ENCODE results near the gene HNRNPA0. TPM values are rescaled to one million over a fixed set of nuclear protein-coding genes. Genes with fewer than 3 reads are reported as not detected.

The HNRNPA0 gene
- total and polyA plus RNA-seq, 9 of the 15 experiments (the other 6 are each of a cell fraction or from before 2014, with no cell fraction given) = 5.0 to 33.3 (median 10.7) TPM

DNA sequence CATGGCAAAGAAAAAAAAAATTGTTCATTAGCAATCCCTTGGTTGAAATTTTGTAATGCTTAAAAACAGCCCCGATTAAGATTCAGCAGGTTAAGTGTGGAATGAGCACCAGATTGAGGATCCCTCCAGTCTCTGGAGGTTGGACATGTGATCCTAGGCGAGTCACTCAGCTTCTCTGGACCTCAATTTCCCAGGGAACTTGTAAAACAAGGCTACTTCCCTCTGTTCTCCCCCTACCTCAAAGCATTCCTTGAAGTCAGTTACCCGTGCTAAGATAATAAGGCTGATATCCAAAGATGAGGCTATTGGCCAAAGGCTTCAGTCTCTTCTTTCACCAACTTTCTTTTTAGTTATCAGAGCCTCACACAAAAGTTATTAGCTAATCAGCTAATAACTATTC is 21.2 kb downstream of the HNRNPA0 start:
- Histone ChIP-seq H3K9ac (ENCODE audit: insufficient read depth in 1 of 2, low read depth in 2 of 2, low read length in 2 of 2) (no peak overlapping the region), H3K9me1 (ENCODE audit: control insufficient read depth, insufficient read depth, low read length) (no peaks in the 10 kb centered on the region), H3K36me3 (ENCODE audit: control insufficient read depth, insufficient read depth, low read length) (no peaks in the 10 kb centered on the region), H3K4me1 (replicated peaks in 1 of 2; ENCODE audit: control insufficient read depth in 2 of 2, insufficient read depth in 2 of 2, low read length in 2 of 2) (no peaks in the 10 kb centered on the region; a peak in 1 of 5 replicates), H3K4me3 (no peak overlapping the region), H3K79me2 (ENCODE audit: control insufficient read depth, insufficient read depth, low read length) (no peaks in the 10 kb centered on the region), H4K20me1 (replicated peaks; ENCODE audit: control insufficient read depth, insufficient read depth, low read length) (no peaks in the 10 kb centered on the region), H3K4me2 (ENCODE audit: insufficient read depth, low read length) (no peak overlapping the region), H3K27ac (ENCODE audit: extremely low read depth, low read depth, low read length) (no peak overlapping the region), H2AFZ (ENCODE audit: low read depth, low read length) (no peak overlapping the region), H3K27me3 (ENCODE audit: control insufficient read depth in 2 of 2, insufficient read depth in 2 of 2, low read length in 2 of 2) (peaks cover 12 to 22% of the 10 kb centered on the region in 2 experiments; a peak in 4 of 5 replicates), H3K9me3 (replicated peaks; ENCODE audit: control insufficient read depth, insufficient read depth, low read depth, low read length) (no peaks in the 10 kb centered on the region)
- peak; percentile 6 for FAIRE-seq
- TF ChIP-seq CEBPG (CRISPR knock-in tag; IDR thresholded peaks at IDR 0.05) (no peak), CEBPG (tag; conservative IDR thresholded peaks at IDR 0.05 in 1 of 2, IDR thresholded peaks at IDR 0.05 in 1 of 2) (no peak), FOS (IDR thresholded peaks at IDR 0.05; ENCODE audit: extremely low read depth, insufficient read length) (no peak), POU5F1 (IDR thresholded peaks at IDR 0.05; ENCODE audit: borderline replicate concordance, low read depth, low read length, partially characterized antibody) (no peak), HNRNPK (IDR thresholded peaks at IDR 0.05; ENCODE audit: low read depth, low read length, poor library complexity, severe bottlenecking) (no peak), RBM22 (IDR thresholded peaks at IDR 0.05; ENCODE audit: low read depth, low read length, poor library complexity, severe bottlenecking) (no peak), CBFA2T2 (conservative IDR thresholded peaks at IDR 0.05) (no peak), HNRNPL (IDR thresholded peaks at IDR 0.05; ENCODE audit: low read depth, low read length) (no peak), SIRT6 (IDR thresholded peaks at IDR 0.05; ENCODE audit: low read depth, low read length) (no peak), ZNF3 (CRISPR knock-in tag; IDR thresholded peaks at IDR 0.05) (no peak), ZNF280A (IDR thresholded peaks at IDR 0.05; ENCODE audit: low read depth, partially characterized antibody) (no peak), TBL1XR1 (IDR thresholded peaks at IDR 0.05; ENCODE audit: low read length in 2 of 2) (no peak), ZNF699 (CRISPR knock-in tag; IDR thresholded peaks at IDR 0.05; ENCODE audit: insufficient replicate concordance) (no peak), ZNF445 (CRISPR knock-in tag; IDR thresholded peaks at IDR 0.05; ENCODE audit: low read depth) (no peak)
- TF ChIP-seq, protein P1, sequence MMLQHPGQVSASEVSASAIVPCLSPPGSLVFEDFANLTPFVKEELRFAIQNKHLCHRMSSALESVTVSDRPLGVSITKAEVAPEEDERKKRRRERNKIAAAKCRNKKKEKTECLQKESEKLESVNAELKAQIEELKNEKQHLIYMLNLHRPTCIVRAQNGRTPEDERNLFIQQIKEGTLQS (IDR thresholded peaks at IDR 0.05) = no peak
- TF ChIP-seq, protein P1 (CRISPR knock-in tag; conservative IDR thresholded peaks at IDR 0.05) = no peak
- TF ChIP-seq, protein P2, sequence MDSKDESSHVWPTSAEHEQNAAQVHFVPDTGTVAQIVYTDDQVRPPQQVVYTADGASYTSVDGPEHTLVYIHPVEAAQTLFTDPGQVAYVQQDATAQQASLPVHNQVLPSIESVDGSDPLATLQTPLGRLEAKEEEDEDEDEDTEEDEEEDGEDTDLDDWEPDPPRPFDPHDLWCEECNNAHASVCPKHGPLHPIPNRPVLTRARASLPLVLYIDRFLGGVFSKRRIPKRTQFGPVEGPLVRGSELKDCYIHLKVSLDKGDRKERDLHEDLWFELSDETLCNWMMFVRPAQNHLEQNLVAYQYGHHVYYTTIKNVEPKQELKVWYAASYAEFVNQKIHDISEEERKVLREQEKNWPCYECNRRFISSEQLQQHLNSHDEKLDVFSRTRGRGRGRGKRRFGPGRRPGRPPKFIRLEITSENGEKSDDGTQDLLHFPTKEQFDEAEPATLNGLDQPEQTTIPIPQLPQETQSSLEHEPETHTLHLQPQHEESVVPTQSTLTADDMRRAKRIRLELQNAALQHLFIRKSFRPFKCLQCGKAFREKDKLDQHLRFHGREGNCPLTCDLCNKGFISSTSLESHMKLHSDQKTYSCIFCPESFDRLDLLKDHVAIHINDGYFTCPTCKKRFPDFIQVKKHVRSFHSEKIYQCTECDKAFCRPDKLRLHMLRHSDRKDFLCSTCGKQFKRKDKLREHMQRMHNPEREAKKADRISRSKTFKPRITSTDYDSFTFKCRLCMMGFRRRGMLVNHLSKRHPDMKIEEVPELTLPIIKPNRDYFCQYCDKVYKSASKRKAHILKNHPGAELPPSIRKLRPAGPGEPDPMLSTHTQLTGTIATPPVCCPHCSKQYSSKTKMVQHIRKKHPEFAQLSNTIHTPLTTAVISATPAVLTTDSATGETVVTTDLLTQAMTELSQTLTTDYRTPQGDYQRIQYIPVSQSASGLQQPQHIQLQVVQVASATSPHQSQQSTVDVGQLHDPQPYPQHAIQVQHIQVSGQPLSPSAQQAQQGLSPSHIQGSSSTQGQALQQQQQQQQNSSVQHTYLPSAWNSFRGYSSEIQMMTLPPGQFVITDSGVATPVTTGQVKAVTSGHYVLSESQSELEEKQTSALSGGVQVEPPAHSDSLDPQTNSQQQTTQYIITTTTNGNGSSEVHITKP (IDR thresholded peaks at IDR 0.05; ENCODE audit: partially characterized antibody) = no peak
- ChIA-PET POLR2A (no interaction called here), CTCF (ENCODE audit: low intra/inter-chr PET ratio) (no interaction called here)
- no TSS peak for BruUV-seq (replicated peaks)
- no peak for ATAC-seq
- in situ Hi-C loops (cut with MboI) = no loop called here
- DNase-seq (ENCODE audit: extremely low read depth in 1 of 4, low spot score in 3 of 4) = no peak
- intact Hi-C loops (cut with micrococcal nuclease) = no loop called here
- 0% methylated on average over 3 of the region's 3 CpGs for WGBS (ENCODE audit: insufficient coverage, low coverage, missing lambda C conversion rate)

Data from K562 (cell line).